OCI-LY3 (cell line): ENCODE data around the gene IKZF2.
A peak's percentile ranks its signal among the peaks of the same experiment; 100 is the strongest.

ENCODE experiments used
- H2AFZ ChIP-seq: fragments of 200-600, 300-600 bp; shearing (Covaris generic); 2 replicates; pipeline ENCODE4 v1.6.0; 2014; ENCODE audit warnings: antibody characterized with exemption, low read depth, low read length
- H3K27ac ChIP-seq: fragments of 200-600, 300-600 bp; sonication (generic); 2 replicates; pipeline ENCODE4 v1.5.1; 2014; ENCODE audit warnings: mild to moderate bottlenecking, low read length, moderate library complexity, mixed read lengths
- H3K27me3 ChIP-seq: fragments of 200-600, 300-600 bp; sonication (generic); 2 replicates; pipeline ENCODE4 v1.6.1; 2014; ENCODE audit warnings: low read depth, low read length, mixed read lengths
- H3K36me3 ChIP-seq: fragments of 200-600, 300-600 bp; sonication (generic); replicated peaks from 2 replicates; pipeline ENCODE3; 2014; ENCODE audit warnings: low read depth, low read length, mixed read lengths
- H3K4me1 ChIP-seq: fragments of 300-600, 200-600 bp; sonication (generic); 2 replicates; pipeline ENCODE4 v1.6.1; 2014; ENCODE audit warnings: low read length, mixed read lengths
- H3K4me2 ChIP-seq: fragments of 200-600, 300-600 bp; sonication (generic); 2 replicates; pipeline ENCODE4 v1.6.1; 2014; ENCODE audit warnings: low read length, mixed read lengths
- H3K4me3 ChIP-seq: fragments of 300-600, 200-600 bp; sonication (generic); 2 replicates; pipeline ENCODE4 v1.5.1; 2014; ENCODE audit warnings: antibody characterized with exemption, mild to moderate bottlenecking, low read length, moderate library complexity
- H3K79me2 ChIP-seq: fragments of 300-600, 200-600 bp; shearing (Covaris generic); 2 replicates; pipeline ENCODE4 v1.6.1; 2014; ENCODE audit warnings: mild to moderate bottlenecking, low read length, mixed read lengths
- H3K9ac ChIP-seq: fragments of 300-600, 200-600 bp; shearing (Covaris generic); 2 replicates; pipeline ENCODE4 v1.6.0; 2014; ENCODE audit warnings: mild to moderate bottlenecking, low read length, moderate library complexity
- H3K9me3 ChIP-seq: fragments of 200-600, 300-600 bp; shearing (Covaris generic); 2 replicates; pipeline ENCODE4 v1.6.1; 2014; ENCODE audit warnings: low read length, mixed read lengths; ENCODE audit not compliant: insufficient read depth
- H4K20me1 ChIP-seq: fragments of 200-600, 300-600 bp; sonication (generic); 2 replicates; pipeline ENCODE4 v1.6.1; 2016; ENCODE audit warnings: low read length, mixed read lengths; ENCODE audit not compliant: insufficient read depth
- CTCF ChIP-seq: fragments of 200-600, 300-600 bp; sonication (generic); IDR thresholded peaks from 2 replicates; pipeline ENCODE4 v1.5.1; 2014; ENCODE audit warnings: antibody characterized with exemption, low read length, low read depth
- EZH2phosphoT487 ChIP-seq: fragments of 200-600 bp; shearing (Covaris generic); IDR thresholded peaks from 2 replicates; pipeline ENCODE4 v1.6.1; 2018; ENCODE audit warnings: antibody characterized with exemption, mixed run types, low read depth

Gene IKZF2

GRCh38 chr2:213137064-213137463, 14.3 kb downstream of the IKZF2 start:
- H3K4me1 ChIP-seq: no peaks in the 10 kb centered on the region
- H3K9ac ChIP-seq: no peak overlapping the region
- no peak overlapping the region for H3K27ac ChIP-seq
- no peak overlapping the region for H2AFZ ChIP-seq
- no peaks in the 10 kb centered on the region for H3K27me3 ChIP-seq
- no peak overlapping the region for H3K4me3 ChIP-seq
- TF ChIP-seq EZH2phosphoT487 (no peak), CTCF (no peak)
- H3K9me3 ChIP-seq: no peaks in the 10 kb centered on the region
- no peaks in the 10 kb centered on the region for H3K36me3 ChIP-seq
- H3K79me2 ChIP-seq: no peaks in the 10 kb centered on the region
- no peak overlapping the region for H3K4me2 ChIP-seq
- no peaks in the 10 kb centered on the region for H4K20me1 ChIP-seq

- H3K9me3 ChIP-seq: no peaks in the 10 kb centered on the region
- no peak overlapping the region for H3K27ac ChIP-seq
- no peaks in the 10 kb centered on the region for H4K20me1 ChIP-seq
- H2AFZ ChIP-seq: no peak overlapping the region
- H3K4me2 ChIP-seq: no peak overlapping the region
- H3K36me3 ChIP-seq: no peaks in the 10 kb centered on the region
- no peak overlapping the region for H3K4me3 ChIP-seq
- H3K4me1 ChIP-seq: no peaks in the 10 kb centered on the region
- H3K79me2 ChIP-seq: no peaks in the 10 kb centered on the region
- TF ChIP-seq CTCF (no peak), EZH2phosphoT487 (no peak)
- no peaks in the 10 kb centered on the region for H3K27me3 ChIP-seq
- H3K9ac ChIP-seq: no peak overlapping the region
These were observed 22.1 kb downstream of the IKZF2 start for GRCh38 chr2:213129311-213129710.

- no peaks in the 10 kb centered on the region for H3K79me2 ChIP-seq
- no peak overlapping the region for H3K4me3 ChIP-seq
These were observed 25.6 kb downstream of the IKZF2 start for GRCh38 chr2:213125646-213126347.

GRCh38 chr2:213122725-213123124, 28.7 kb downstream of the IKZF2 start:
- Histone ChIP-seq H3K4me2 (no peak overlapping the region), H3K9me3 (no peaks in the 10 kb centered on the region), H2AFZ (no peak overlapping the region), H3K4me1 (no peaks in the 10 kb centered on the region), H4K20me1 (no peaks in the 10 kb centered on the region), H3K27ac (no peak overlapping the region), H3K9ac (no peak overlapping the region), H3K27me3 (no peaks in the 10 kb centered on the region), H3K36me3 (no peaks in the 10 kb centered on the region), H3K4me3 (no peak overlapping the region), H3K79me2 (no peaks in the 10 kb centered on the region)
- TF ChIP-seq EZH2phosphoT487: no peak
- no peak for TF ChIP-seq CTCF

More at GRCh38 chr2:213125646-213126347, 25.6 kb downstream of the IKZF2 start:
- H3K9me3 ChIP-seq: no peaks in the 10 kb centered on the region
- no peaks in the 10 kb centered on the region for H3K27me3 ChIP-seq
- no peak overlapping the region for H3K27ac ChIP-seq
- no peaks in the 10 kb centered on the region for H3K36me3 ChIP-seq
- peak; percentile 12; the same call in 1 of the 2 replicates for TF ChIP-seq CTCF
- no peak for TF ChIP-seq EZH2phosphoT487
- H3K4me2 ChIP-seq: no peak overlapping the region
- no peak overlapping the region for H3K9ac ChIP-seq
- no peaks in the 10 kb centered on the region for H4K20me1 ChIP-seq
- H2AFZ ChIP-seq: no peak overlapping the region
- no peaks in the 10 kb centered on the region for H3K4me1 ChIP-seq
